ENCODE data around the gene IPCEF1.

- no peak for TF ChIP-seq CTCF (conservative IDR thresholded peaks at IDR 0.05 in 1 of 2, IDR thresholded peaks at IDR 0.05 in 1 of 2; ENCODE audit: low read depth in 1 of 2, low read length in 2 of 2)
- TF ChIP-seq EZH2 (IDR thresholded peaks at IDR 0.05; ENCODE audit: low read length, missing control alignments), result no peak
Measured at GRCh38 chr6:154359679-154360078, 3.1 kb upstream of the IPCEF1 start.

Measured in fibroblast of lung (primary cell).